NCI-H146 treated with DMSO at 0.1 percent for 48 hours (cell line): ENCODE measurements around the gene CBR1.
"Not testable (repeated sequence)": the region's sequence is repeated elsewhere in the genome, so short reads cannot be mapped to it uniquely, and the experiment has no call there.

Experiments
- DNase-seq: peaks from one replicate; lab custom pipeline; 2025; ENCODE audit not compliant: unreplicated experiment; lab: John Stamatoyannopoulos, UW

Gene CBR1

DNA sequence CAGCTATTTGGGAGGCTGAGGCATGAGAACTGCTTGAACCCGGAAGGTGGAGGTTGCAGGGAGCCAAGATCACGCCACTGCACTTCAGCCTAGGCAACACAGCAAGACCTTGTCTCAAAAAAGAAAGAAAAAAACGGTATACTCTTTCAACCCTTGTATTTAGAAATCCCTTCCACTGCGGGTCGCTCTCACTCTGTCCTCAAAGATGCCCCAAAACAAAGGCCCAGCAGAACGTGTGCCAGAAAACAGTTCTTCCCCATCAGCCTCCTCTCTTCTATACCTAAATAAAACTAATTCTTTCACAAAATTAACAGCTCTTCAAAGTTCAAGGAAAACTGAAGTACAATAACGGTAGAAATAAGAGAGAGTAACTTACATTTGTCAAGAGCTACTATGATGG is 22.7 kb upstream of the CBR1 start:
- DNase-seq: no peak

DNA sequence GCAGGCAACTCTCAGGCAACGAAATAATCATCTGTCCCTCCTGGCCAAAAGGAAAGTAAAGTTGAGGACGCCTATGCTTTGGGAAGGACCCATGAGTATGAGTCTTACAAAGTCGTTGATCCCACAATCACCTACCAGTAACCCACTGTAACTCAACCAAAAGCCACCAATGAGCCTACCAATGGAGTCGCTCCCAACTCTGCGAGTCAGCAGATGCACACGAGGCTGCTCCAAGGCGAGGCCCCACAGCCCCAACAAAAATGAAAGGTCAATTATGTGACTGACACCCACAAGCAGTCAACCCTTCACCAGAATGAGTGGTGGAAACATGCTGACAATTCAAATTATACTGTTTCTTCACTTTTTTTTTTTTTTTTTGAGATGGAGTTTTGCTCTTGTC is 21.5 kb upstream of the CBR1 start:
- no peak for DNase-seq

DNA sequence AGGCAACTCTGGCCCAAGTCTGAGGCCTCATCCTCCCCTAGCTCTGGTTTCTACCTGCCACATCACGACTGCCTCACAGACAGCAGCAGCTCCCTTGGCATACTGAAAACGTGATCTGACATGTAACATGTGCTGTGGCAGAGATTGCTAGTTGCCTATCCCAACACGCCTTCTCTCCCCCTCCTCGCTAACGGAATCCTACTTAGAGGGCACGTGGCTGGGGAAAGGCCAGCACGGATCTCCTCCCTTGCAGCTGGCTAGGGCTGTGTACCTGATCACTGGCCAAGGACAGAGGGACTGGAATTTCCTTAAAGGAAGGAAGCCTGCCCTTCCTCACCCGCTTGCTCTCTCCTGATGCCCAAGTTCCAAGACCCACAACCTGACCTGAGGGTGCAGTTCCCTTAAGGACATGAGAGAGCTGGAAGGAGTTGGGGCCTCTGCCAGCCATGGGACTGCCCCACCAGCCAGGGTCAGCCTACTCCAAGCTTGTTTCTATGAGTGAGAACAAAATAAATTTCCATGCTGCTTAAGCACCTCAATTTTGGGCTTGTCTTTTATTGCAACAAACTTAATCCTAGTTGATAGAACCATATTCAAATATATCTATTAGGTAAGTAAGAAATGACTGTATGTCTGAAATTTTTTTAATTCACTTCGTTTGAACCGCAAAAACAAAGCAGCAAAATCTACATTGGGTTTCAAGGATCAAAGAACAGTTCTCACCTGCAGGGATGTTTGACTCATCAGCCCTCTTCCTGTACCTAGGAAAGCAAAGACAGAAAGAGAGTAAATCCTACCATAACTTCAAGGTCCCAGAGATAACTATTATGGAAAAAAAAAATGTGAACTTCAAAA is 16.7 kb upstream of the CBR1 start:
- no peak for DNase-seq

DNA sequence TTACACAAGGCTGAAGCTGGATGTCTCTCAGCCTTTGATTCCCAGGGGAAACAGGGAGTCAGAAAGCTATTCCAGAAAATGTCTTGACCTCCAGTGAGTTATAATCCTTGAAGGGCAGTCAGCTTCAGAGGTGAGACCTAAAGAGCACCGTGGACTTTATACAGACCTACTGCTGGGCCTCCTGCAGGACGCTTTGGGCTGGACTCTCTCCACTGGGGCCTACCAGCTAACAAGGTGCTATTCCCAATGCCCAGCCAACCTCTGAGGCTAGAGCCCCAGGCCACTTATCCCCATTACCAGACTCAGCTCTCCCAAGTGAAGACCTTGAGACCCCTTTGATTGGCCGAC is 16.1 kb upstream of the CBR1 start:
- DNase-seq: no peak

DNA sequence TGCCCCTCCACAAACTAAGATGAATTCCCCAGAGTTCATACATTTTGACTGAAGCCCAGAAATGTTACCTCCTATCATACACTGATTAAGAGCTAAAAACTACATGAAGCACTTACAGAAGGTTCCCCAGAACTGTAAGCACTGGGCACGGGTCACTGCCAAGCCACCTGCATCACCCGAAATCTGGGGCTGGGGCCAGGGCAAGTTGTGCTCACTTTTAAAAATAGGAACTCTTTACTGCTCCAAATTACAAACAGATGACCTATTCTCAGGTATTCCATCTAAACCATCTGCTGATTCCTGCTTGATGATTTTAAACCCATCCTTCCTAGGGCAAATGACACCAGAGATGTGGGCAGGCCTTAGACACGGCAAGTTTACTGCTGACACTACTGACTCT is 14.3 kb upstream of the CBR1 start:
- DNase-seq: no peak

DNA sequence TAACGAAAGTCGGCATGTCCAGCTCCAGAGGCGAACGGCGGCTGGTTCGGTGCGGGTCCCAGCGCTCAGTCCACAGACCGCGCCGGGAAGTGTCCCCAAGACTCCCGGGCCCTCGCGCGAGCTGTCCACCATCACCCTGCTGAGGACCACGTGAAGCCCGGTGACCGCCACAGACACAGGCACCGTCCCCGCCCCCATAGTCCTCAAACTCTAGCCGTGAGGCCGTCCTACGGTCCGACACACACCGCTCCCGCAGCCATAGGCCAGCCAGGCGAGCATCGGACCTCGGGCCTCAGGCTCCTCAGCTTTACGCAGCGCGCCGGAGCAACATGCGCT is 10.0 kb upstream of the CBR1 start:
- DNase-seq: peak; percentile 48

DNA sequence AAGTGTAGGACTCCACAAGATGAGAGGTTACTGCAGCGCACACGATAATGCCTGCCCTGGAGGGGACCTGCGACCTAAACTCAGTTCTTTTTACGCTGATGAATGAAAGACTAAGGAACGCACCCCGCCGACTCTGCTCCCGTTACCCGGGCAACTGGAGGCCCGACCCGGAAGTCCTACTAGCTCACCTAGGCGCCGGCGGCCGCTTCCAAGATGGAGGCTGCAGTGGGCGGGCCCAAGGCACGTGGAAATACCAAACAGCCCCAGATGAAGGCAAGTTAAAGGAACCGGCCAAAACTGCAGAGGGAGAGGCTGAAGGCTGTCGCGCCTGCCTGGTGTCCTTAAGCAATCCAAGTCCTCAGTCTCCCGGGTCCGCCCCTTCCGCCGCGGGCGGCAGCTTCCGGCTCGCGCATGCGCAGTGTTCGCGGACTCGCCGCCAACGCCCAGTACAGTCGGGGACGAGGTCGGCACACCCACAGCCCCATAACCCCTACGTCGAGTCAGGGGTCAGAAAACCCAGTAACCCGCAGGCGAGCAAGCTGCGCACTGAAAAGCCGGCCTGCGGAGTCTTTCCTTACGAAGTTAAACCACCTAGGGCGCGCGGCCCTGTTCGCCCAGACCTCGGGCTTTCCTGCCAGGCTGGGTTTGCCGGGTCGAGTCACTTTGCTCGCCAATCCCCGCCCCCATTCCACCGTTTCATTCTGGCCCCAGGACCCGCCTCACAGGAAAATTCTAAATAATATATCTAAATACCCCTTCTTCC is 9.5 kb upstream of the CBR1 start, which contains the start of gene SETD4:
SETD4 (minus strand) TSS at position 368 of the 763 bp plus-strand sequence. CDS start 1,638 bp downstream, outside the sequence.
- peak; percentile 68 for DNase-seq

DNA sequence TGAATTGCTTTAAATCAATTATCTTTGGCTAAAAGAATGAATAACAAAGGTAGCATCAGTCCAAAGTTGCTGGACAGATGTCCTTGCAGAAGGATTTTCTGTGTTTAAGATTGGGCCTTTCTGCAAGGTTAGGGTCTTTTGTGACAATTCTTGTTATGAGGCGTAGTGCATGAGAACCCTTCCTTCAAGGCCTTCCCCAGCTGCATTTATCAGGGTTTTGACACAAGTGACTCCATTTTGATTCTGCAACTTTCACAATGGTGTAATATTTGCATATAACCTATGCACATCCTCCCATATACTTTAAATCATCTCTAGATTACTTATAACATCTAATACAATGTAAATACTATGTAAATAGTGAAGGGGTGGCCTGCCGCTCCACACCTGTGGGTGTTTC is 8.4 kb upstream of the CBR1 start:
- no peak for DNase-seq

DNA sequence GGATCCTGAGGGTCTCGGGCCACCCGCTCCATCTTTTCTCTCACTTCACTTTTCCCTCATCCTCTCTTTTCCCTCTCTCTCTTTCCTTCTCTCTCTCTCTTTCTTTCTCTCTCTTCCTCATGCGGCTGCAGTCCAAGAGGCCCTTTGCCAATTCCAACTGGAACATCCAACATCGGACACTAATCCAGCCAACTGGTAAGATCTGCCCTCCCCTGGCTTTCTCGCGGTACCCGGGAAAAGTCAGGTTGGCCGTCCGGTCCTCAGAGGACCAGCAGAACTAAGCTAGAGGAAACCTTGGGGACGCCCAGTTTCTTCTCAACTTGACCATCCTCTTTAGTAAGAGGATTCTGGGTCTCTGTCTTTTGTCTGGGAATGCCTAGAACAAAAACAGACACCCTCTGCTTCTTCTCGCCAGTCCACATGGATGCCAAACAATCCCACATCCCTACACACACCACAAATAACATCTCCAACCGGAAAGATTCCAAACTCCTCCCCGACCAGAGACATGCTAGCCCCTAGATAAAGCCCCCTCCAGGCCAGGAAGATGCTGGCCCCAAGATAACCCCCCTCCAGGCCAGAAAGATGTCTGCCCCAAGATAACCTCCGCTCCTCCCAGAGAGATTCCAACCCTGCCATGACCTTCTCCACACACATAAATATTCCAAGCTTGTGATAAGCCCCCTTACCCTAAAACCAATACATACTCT is 6.3 kb upstream of the CBR1 start:
- no peak for DNase-seq

DNA sequence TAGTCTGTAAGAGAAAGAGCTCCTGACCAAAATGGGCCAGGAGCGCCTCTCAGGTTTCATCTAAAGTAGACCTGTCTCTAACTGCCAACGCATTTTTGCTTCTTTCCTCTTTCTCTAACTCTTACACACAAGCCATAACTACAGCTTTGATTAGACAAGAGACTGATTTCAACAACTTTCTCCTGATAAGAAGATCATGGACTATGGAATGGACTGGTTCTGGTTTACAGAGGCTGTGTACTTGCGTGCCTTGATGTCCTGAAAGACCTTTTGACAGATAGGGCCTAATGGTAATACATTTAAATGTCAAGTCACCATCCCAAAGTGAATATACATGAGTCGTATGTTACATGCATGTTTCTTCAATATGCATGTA is 5.8 kb upstream of the CBR1 start:
- DNase-seq: no peak

DNA sequence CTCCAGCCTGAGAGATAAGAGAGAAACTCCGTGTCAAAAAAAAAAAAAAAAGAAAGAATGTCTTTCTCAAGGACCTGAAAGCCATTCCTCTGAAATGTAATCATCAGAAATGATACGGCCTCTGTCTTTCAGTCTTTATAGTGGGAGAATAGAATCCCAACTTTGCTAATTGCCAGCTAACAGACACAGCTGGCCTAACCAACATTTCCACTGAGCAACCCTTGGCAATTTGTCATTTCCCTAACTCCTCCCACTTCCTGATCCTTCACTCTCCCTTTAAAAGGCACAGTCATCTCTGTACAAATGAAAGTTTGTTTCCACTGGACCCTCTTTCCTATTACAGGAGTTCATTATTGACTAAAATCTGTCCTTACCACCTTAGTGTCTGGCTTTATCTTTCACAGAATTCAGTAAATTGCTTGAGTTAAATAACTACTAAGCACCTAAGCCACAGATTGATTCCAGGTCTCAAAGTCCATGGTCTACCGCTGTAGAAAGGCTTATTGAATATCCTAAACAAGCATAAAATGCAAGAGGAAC is 4.3 kb upstream of the CBR1 start:
- DNase-seq: no peak

DNA sequence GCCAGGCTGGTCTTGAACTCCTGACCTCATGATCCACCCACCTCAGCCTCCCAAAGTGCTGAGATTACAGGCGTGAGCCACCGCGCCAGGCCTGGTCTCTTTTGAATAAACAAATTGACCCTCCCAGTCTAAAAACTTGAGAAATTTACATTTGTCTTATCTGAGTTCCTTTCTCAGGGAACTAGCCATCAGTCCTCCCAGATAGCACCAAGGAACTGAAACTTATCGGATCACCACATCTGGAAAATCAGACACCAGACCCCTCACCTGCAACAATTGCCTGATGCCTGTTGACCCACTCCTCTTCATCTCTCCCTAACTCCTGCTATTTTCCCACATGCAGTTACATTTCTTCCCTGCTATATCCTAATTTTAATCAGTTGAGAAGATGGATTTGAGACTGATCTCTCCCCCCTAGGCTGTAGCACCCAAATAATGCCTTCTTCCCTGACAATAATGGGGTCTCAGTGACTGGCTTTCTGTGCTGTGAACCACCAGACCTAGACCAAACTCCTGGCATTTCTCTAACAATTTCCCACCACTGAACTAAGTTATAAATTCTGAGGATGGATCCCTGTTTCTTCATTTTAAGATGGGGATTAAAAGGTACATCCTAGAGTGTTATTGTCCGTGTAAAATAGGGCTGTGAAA is 951 bp upstream of the CBR1 start:
- no peak for DNase-seq

DNA sequence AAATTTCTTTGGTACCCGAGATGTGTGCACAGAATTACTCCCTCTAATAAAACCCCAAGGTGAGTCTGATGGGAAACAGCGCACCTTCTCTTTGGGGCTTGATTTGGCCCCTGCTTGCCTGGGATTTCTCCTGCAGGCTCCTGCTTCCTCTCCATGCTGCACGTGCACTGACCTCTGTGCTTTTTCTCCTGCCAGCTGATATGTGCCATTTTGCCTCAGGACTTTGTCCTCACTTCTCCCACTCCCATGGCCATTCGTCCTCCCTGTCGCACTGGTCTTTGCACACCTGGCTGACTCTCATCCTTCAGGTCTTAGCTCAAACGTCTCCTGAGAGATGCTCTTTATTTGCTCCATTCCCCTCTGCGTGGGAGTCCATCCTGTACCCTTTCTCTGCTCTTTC is 1.2 kb downstream of the CBR1 start:
- no peak for DNase-seq

DNA sequence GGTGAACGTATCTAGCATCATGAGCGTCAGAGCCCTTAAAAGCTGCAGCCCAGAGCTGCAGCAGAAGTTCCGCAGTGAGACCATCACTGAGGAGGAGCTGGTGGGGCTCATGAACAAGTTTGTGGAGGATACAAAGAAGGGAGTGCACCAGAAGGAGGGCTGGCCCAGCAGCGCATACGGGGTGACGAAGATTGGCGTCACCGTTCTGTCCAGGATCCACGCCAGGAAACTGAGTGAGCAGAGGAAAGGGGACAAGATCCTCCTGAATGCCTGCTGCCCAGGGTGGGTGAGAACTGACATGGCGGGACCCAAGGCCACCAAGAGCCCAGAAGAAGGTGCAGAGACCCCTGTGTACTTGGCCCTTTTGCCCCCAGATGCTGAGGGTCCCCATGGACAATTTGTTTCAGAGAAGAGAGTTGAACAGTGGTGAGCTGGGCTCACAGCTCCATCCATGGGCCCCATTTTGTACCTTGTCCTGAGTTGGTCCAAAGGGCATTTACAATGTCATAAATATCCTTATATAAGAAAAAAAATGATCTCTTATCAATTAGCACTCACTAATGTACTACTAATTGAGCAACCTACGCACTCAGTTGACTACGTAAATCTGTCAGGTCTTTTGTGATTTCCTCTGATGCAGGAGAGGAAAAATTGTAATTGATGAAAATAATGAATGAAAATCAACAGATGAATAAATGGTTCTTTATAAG is 2.8 kb downstream of the CBR1 start:
- no peak for DNase-seq

DNA sequence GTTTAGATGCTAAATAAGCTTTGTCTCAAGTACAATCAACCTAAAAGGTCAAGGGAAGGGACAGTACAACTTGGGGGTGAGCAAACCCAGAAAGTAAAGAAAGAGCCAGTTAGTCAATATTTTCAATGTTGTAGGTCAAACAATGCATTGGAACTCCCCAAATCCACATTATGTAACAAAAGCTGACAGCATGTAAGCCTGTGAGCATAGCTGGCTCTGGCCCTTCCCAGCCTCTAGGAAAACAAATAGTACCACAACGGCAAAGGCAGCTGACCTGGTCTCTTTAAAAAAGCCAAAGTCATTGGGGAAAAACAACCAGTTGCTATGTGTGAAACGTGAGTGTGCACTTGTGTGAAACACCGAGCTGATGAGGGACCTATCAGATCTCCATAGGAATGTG is 3.4 kb downstream of the CBR1 start:
- no peak for DNase-seq

DNA sequence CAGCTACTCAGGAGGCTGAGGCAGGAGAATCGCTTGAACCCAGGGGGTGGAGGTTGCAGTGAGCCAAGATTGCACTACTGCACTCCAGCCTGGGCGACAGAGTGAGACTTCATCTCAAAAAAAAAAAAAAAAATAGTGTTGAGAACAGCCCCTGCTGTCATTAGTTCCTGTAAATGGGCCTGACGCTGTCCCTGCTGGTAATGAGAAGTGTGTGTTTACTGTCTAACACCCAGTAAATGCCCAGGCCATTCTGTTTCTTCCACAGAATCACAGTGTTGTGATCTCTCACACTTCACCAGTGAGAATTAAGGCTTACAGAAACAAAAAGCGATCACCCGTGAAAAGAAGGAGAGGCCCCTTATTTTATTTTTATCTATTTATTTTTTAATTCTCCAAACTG is 4.1 kb downstream of the CBR1 start:
- DNase-seq: not testable (repeated sequence)

DNA sequence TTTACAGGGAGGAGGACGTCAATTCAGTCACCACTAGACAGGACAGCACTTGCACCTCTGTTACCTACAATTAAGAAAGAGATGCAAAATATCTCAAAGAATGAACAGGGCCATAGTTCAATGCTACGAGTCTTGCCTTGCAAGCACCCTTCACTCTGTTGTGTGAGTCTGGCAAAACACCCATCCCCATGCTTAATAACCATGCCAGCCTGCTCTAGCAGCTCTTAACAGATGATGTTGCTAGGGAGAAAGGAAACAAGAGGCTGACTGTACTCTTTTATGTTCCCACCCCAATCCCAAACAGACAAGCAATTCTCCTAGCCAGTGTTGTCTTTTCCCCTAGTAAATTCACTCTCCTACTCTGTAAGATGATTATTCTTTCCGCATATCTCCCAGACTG is 5.3 kb downstream of the CBR1 start:
- no peak for DNase-seq

DNA sequence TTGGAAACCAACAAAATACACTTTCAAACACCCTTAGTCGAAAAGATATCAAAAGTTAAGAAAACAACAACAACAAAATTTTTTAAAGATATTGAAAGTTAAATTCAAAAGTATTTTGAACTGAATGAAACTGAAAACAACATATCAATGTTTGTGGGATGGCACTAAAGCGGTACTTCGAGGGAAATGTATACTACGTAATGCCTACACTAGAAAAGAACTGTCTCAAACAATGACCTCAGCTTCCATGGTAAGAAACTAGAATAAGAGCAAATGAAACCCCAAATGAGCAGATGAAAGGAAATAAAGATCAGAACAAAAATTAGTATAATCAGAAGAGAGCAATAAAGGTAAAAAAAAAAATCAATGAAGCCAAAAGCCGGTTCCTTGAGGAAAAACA is 6.1 kb downstream of the CBR1 start:
- DNase-seq: no peak

DNA sequence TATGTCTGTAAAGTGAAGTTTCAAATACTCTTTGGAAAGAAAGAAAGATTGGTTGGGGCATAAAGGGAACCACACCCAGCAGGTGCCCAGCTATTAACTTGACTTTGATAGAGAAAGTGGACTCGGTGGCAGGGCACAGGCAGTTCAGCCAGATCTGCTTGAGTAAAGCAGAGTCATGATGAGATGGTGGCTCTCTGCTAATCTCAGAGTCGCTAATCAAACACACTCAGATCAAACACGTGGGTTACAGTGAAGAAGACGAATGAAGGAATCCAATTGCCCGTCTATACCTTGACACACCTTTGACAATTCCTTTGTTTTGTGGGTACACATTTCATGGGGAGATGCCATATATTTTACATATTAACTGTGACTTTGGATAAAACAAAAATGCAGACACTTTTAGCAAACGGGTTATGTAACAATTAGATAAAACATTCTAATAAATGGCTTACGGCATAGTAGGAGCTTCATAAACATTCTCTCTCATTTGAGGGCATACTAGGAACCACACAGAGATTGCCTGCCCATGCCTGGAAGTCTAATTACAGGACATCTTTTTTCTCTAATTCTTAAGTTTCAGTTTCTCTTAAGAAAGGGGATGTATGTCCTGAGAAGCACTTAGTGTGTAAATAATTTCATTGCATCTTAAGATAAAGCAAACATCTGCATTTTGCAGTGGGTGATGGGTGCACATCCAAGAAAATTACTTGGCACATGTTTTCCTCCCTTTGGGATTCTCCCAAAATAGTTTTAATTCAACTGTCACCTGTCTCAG is 7.2 kb downstream of the CBR1 start:
- DNase-seq: no peak

DNA sequence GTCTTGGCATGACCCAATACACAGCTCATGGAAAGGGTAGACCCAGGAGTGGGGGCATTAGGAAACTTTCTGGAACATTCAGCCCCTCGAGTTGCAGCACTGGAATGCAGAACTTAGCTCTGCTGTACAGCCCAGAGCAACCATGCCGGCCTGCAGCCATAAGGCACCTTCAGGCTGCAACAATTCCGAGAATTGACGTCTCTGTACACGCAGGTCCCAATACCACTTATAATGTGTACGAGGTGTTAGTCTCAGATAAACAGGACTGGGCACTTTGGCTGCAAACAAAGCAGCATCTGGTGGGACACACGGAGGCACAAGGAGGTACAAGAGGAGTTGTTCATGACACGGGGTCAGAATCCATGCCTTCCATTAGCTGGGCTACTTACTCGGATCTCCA is 7.9 kb downstream of the CBR1 start:
- no peak for DNase-seq
